ENCODE measurements around the gene DUSP1.

Gene DUSP1

GRCh38 chr5:172726966-172727365 is 44.0 kb downstream of the DUSP1 start:
- no peak for DNase-seq

- DNase-seq = no peak
Observed at GRCh38 chr5:172725785-172726184, 45.2 kb downstream of the DUSP1 start.

DNA sequence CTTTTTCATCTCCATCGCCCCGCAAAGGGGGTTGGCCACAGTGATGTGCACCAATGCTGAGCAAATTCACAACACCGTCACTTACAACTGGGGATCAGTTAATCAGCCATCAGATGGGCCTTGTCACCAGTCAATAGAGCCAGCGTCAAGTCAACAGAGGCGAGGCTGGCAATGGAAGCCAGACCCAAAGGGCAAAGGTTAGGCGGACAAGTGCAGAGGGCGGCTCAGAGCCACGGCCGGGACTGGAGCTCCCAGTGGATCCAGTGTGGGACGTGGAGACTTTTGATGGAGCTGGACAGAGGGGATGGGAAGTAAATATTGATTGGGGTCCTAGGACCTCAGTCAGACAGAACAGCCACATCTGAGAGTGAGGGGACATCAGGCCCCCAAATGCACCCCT is 45.7 kb downstream of the DUSP1 start:
- no peak for DNase-seq

- peak in 14 of 51 donors; percentile 8 to 77 (median 22) for DNase-seq
Observed at GRCh38 chr5:172724242-172725183, 46.5 kb downstream of the DUSP1 start.

DNA sequence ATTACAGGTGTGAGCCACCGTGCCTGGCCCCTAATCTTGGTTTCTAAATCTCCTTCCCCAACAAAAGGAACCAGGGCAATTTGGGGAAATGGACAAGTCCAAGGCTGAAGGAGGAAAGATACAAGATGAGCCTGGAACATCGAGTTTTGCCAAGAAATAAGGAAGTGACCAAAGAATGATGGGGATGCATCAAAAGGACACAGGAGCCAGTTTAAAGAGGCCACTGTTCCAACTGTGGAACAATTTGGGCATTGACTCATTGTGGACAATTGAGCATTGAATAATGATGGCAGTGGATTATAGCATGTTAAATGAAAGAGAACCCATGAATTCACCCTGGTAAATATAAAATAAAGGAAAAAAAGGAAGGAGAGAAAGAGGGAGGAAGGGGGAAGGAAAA is 47.5 kb downstream of the DUSP1 start:
- peak in 4 of 51 donors; percentile 21 to 62 (median 42) for DNase-seq

- no peak for DNase-seq
Observed at GRCh38 chr5:172722327-172722815, 48.6 kb downstream of the DUSP1 start.

DNA sequence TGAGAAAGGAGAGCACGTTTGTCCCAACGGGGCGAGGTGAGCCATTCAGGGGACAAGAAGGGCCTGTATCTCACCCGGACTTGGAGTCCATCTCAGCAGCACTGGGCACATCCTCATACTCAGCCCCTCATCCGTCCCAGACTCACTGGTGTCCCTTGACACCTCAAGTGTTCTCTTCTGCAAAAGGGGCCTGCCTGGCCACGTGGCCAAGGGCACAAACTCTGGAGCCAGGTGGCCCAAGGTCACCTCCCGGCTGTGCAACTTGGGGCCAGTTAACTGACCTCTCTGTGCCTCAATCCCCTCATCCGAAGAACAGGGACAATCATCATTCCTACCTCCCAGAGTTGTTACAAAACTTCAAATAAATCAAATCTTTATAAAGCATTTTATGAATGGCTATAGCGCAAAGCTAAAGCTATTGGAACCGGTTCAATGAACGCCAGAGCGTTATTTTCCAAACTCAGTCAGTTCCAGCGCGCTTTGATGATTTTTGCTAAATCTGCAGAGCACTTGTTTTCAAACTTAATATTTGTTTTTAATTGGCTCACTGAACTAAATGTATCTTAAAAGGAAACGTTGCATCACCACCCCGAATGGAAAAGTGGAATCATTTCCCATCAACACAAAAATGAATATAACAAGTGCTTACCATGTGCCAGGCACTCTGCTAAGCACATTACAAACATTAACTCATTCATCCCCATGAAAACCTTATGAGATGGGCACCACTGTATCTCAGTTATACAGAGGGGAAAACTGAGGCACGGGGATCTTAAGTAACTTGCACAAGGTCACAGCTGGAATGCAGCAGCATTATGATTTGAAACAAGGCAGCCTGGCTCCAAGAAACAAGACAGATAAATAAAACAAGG is 49.3 kb downstream of the DUSP1 start:
- DNase-seq = no peak

- no peak for DNase-seq
Observed at GRCh38 chr5:172720655-172721054, 50.3 kb downstream of the DUSP1 start.

GRCh38 chr5:172719211-172719610 is 51.8 kb downstream of the DUSP1 start:
- no peak for DNase-seq

- no peak for DNase-seq
Observed at GRCh38 chr5:172718527-172719114, 52.4 kb downstream of the DUSP1 start.
